HepG2 (cell line): ENCODE results near the gene MEIOB. TPM values are rescaled to one million over a fixed set of nuclear protein-coding genes. Genes with fewer than 3 reads are reported as not detected.
A peak's percentile ranks its signal among the peaks of the same experiment; 100 is the strongest.

Experiments used
- ARID3A ChIP-seq: IDR thresholded peaks from 2 replicates; pipeline ENCODE4 v1.6.1; 2012; ENCODE audit warnings: low read depth, low read length, improper control_type of control experiment
- ELF1 ChIP-seq: sonication (generic); formaldehyde crosslinking; IDR thresholded peaks from 2 replicates; pipeline ENCODE4 v1.4.0; 2020; ENCODE audit warnings: missing genetic modification reagents
- KDM6A ChIP-seq: IDR thresholded peaks from 2 replicates; pipeline ENCODE4 v1.6.1; 2016; ENCODE audit warnings: low read depth
- MAF1 ChIP-seq: sonication (generic); formaldehyde crosslinking; IDR thresholded peaks from 2 replicates; pipeline ENCODE4 v1.5.0; 2020; ENCODE audit warnings: missing genetic modification reagents, borderline replicate concordance
- MED13 ChIP-seq: sonication (generic); formaldehyde crosslinking; IDR thresholded peaks from 2 replicates; pipeline ENCODE4 v1.5.0; 2020; ENCODE audit warnings: missing genetic modification reagents
- MLXIP ChIP-seq: sonication (generic); formaldehyde crosslinking; IDR thresholded peaks from 2 replicates; pipeline ENCODE4 v1.9.0; 2021; ENCODE audit warnings: missing genetic modification reagents, borderline replicate concordance
- NBN ChIP-seq: fragments of 450-650 bp; conservative IDR thresholded peaks from 2 replicates; pipeline ENCODE4 v1.6.1; 2017
- NFYC ChIP-seq: IDR thresholded peaks from 2 replicates; pipeline ENCODE4 v1.6.1; 2016; ENCODE audit warnings: missing genetic modification reagents, missing compliant biosample characterization
- NKX3-1 ChIP-seq: sonication (generic); formaldehyde crosslinking; IDR thresholded peaks from 2 replicates; pipeline ENCODE4 v1.5.0; 2020; ENCODE audit warnings: missing genetic modification reagents
- NRL ChIP-seq: sonication (generic); formaldehyde crosslinking; IDR thresholded peaks from 2 replicates; pipeline ENCODE4 v1.5.0; 2020; ENCODE audit warnings: missing genetic modification reagents, mild to moderate bottlenecking, moderate library complexity, borderline replicate concordance
- SOX5 ChIP-seq: IDR thresholded peaks from 2 replicates; pipeline ENCODE4 v1.6.1; 2016; ENCODE audit warnings: borderline replicate concordance
- ZBTB8A ChIP-seq: sonication (generic); formaldehyde crosslinking; IDR thresholded peaks from 2 replicates; pipeline ENCODE4 v1.4.0; 2020; ENCODE audit warnings: mild to moderate bottlenecking, low read depth, missing genetic modification reagents, borderline replicate concordance
- ZNF276 ChIP-seq: sonication (generic); formaldehyde crosslinking; IDR thresholded peaks from 2 replicates; pipeline ENCODE4 v1.4.0; 2020; ENCODE audit warnings: mild to moderate bottlenecking, low read depth, missing genetic modification reagents
- ZNF407 ChIP-seq: sonication (generic); formaldehyde crosslinking; IDR thresholded peaks from one replicate; pipeline ENCODE4 v1.5.1; 2020; ENCODE audit warnings: mild to moderate bottlenecking, missing genetic modification reagents; ENCODE audit errors: not compliant biosample characterization
- polyA plus RNA-seq, 8 experiments: library from polyadenylated mRNA; depleted of rRNA in 3 of 8; stranded (reverse) in 7 of 8; unstranded in 1 of 8; fragments of >200 nt; fragmentation: Illumina TruSeq in 4 of 8; extraction: Trizol in 4 of 8; gene quantifications; 2 replicates each; pipeline versions ENCODE4 v1.2.1 to v1.2.3, GENCODE V29; 2011 to 2016; ENCODE audit warnings: low read depth in 4 of 8, missing spikeins in 1 of 8, mixed read lengths in 1 of 8; ENCODE audit not compliant: insufficient read depth in 1 of 8
- total RNA-seq, 5 experiments: library from RNA; depleted of rRNA; stranded (reverse); fragments of >200 nt; fragmentation: Illumina TruSeq; extraction: Trizol; gene quantifications; 2 replicates each; pipeline ENCODE4 v1.2.3, GENCODE V29; 2016; ENCODE audit warnings: low read depth in 1 of 5

Gene MEIOB
- total and polyA plus RNA-seq, 2 of the 13 experiments (the other 11 are each of a cell fraction or from before 2014, with no cell fraction given): 0.17 TPM; not detected in 1

GRCh38 chr16:1884155-1884760 is 12.3 kb upstream of the MEIOB start (continued):
- TF ChIP-seq ZNF276 (CRISPR knock-in tag) (no peak), ARID3A (peak; percentile 62; the same call in 1 of the 2 replicates), NRL (no peak), ELF1 (CRISPR knock-in tag) (no peak), ZBTB8A (CRISPR knock-in tag) (no peak), MLXIP (no peak), NKX3-1 (CRISPR knock-in tag) (no peak), ZNF407 (CRISPR knock-in tag) (no peak), NBN (no peak), SOX5 (CRISPR knock-in tag) (no peak), KDM6A (CRISPR knock-in tag) (no peak), NFYC (CRISPR knock-in tag) (no peak), MED13 (CRISPR knock-in tag) (no peak), MAF1 (CRISPR knock-in tag) (no peak)
